DND-41 (cell line): ENCODE measurements around the gene SLC39A3.

Experiments used
- ATAC-seq: fragments of 200-7000 bp; cut with Tn5 transposase; 3 replicates; pipeline ENCODE4 v1.9.1; 2021; ENCODE audit warnings: low read depth; ENCODE audit not compliant: insufficient read depth
- DNase-seq: peaks from one replicate; pipeline ENCODE4 v3.0.0-alpha.2; 2020
- H2AFZ ChIP-seq: 2 replicates; pipeline ENCODE4 v1.6.0; 2012; ENCODE audit warnings: low read depth, low read length
- H3K27ac ChIP-seq: 2 replicates; pipeline ENCODE4 v1.5.1; 2012; ENCODE audit warnings: low read length, inconsistent platforms
- H3K27me3 ChIP-seq: fragments of 200-600 bp; sonication (generic); 2 replicates; pipeline ENCODE4 v1.6.0; 2012; ENCODE audit warnings: low read length, mild to moderate bottlenecking, inconsistent platforms; ENCODE audit not compliant: insufficient read depth, poor library complexity
- H3K36me3 ChIP-seq: 2 replicates; pipeline ENCODE4 v1.5.1; 2012; ENCODE audit warnings: low read length, inconsistent platforms; ENCODE audit not compliant: insufficient read depth
- H3K4me1 ChIP-seq: 2 replicates; pipeline ENCODE4 v1.5.1; 2012; ENCODE audit warnings: mild to moderate bottlenecking, low read length; ENCODE audit not compliant: insufficient read depth
- H3K4me2 ChIP-seq: 2 replicates; pipeline ENCODE4 v1.6.0; 2012; ENCODE audit warnings: mild to moderate bottlenecking, moderate library complexity, low read length, inconsistent platforms; ENCODE audit not compliant: insufficient read depth
- H3K4me3 ChIP-seq, 2 experiments: fragments of 200-600 bp in 1 of 2; shearing (Covaris generic) in 1 of 2; 2 replicates each; pipeline ENCODE4 v1.5.1; 2012 to 2016; ENCODE audit warnings: inconsistent platforms in 2 of 2, low read length in 2 of 2, mild to moderate bottlenecking in 2 of 2, low read depth in 1 of 2, moderate library complexity in 1 of 2
- H3K79me2 ChIP-seq: 2 replicates; pipeline ENCODE4 v1.6.0; 2012; ENCODE audit warnings: low read length, inconsistent platforms; ENCODE audit not compliant: insufficient read depth
- H3K9ac ChIP-seq: 2 replicates; pipeline ENCODE4 v1.6.0; 2012; ENCODE audit warnings: low read depth, mild to moderate bottlenecking, inconsistent platforms, low read length, moderate library complexity
- H3K9me3 ChIP-seq: 2 replicates; pipeline ENCODE4 v1.5.1; 2012; ENCODE audit warnings: low read length, moderate library complexity, mild to moderate bottlenecking, inconsistent platforms; ENCODE audit not compliant: insufficient read depth, severe bottlenecking
- H4K20me1 ChIP-seq: 2 replicates; pipeline ENCODE4 v1.6.0; 2012; ENCODE audit warnings: low read length; ENCODE audit not compliant: insufficient read depth
- CTCF ChIP-seq: IDR thresholded peaks from 2 replicates; pipeline ENCODE4 v1.5.1; 2012; ENCODE audit warnings: borderline replicate concordance, low read length, moderate library complexity, mild to moderate bottlenecking; ENCODE audit not compliant: poor library complexity, severe bottlenecking; ENCODE audit errors: extremely low read depth
- EZH2 ChIP-seq: IDR thresholded peaks from 3 replicates; pipeline ENCODE4 v1.6.1; 2012; ENCODE audit warnings: borderline replicate concordance, low read depth, mild to moderate bottlenecking, moderate library complexity, low read length, inconsistent platforms; ENCODE audit not compliant: severe bottlenecking

The SLC39A3 gene

GRCh38 chr19:2768365-2769132, 28.7 kb upstream of the SLC39A3 start:
- peaks cover 73% of the 10 kb centered on the region for H3K36me3 ChIP-seq
- no peak overlapping the region for H2AFZ ChIP-seq
- H3K4me2 ChIP-seq, result no peak overlapping the region
- H3K27me3 ChIP-seq, result no peaks in the 10 kb centered on the region
- DNase-seq, result no peak
- no peak for ATAC-seq
- peaks cover 50% of the 10 kb centered on the region for H3K79me2 ChIP-seq
- no peak overlapping the region for H3K4me3 ChIP-seq
- H3K9me3 ChIP-seq, result no peaks in the 10 kb centered on the region
- H3K27ac ChIP-seq, result no peak overlapping the region
- no peaks in the 10 kb centered on the region for H3K4me1 ChIP-seq
- H3K9ac ChIP-seq, result no peak overlapping the region
- TF ChIP-seq EZH2 (no peak), CTCF (no peak)
- peaks cover 53% of the 10 kb centered on the region for H4K20me1 ChIP-seq

GRCh38 chr19:2767688-2768087, 27.9 kb upstream of the SLC39A3 start:
- Histone ChIP-seq H2AFZ (no peak overlapping the region), H3K79me2 (peaks cover 49% of the 10 kb centered on the region), H3K4me1 (no peaks in the 10 kb centered on the region), H3K4me2 (no peak overlapping the region), H4K20me1 (peaks cover 61% of the 10 kb centered on the region), H3K36me3 (peaks cover 82% of the 10 kb centered on the region), H3K4me3 (no peak overlapping the region), H3K27me3 (no peaks in the 10 kb centered on the region), H3K9me3 (no peaks in the 10 kb centered on the region), H3K9ac (no peak overlapping the region), H3K27ac (no peak overlapping the region)
- TF ChIP-seq CTCF (no peak), EZH2 (no peak)
- no peak for ATAC-seq
- DNase-seq, result no peak

GRCh38 chr19:2766594-2767372, 27.0 kb upstream of the SLC39A3 start:
- ATAC-seq (no peak), DNase-seq (no peak)
- Histone ChIP-seq H4K20me1 (peaks cover 54% of the 10 kb centered on the region), H3K4me1 (no peaks in the 10 kb centered on the region), H2AFZ (no peak overlapping the region), H3K36me3 (peaks cover 87% of the 10 kb centered on the region), H3K4me2 (no peak overlapping the region), H3K9me3 (no peaks in the 10 kb centered on the region), H3K79me2 (peaks cover 40% of the 10 kb centered on the region), H3K27me3 (no peaks in the 10 kb centered on the region), H3K4me3 (no peak overlapping the region), H3K27ac (no peak overlapping the region), H3K9ac (no peak overlapping the region)
- TF ChIP-seq EZH2 (no peak), CTCF (no peak)
